Mucosa of descending colon (tissue), 3 donors: Measurements from ENCODE around the gene SPATA2. TPM values are rescaled to one million over a fixed set of nuclear protein-coding genes. Genes with fewer than 3 reads are reported as not detected.
"Not testable (repeated sequence)": the region's sequence is repeated elsewhere in the genome, so short reads cannot be mapped to it uniquely, and the experiment has no call there.

ENCODE experiments used
- ATAC-seq: fragments of 200-7000 bp; cut with Tn5 transposase; one replicate; pipeline ENCODE4 v1.9.1; 2020; ENCODE audit warnings: mild to moderate bottlenecking, moderate library complexity
- DNase-seq, 3 donors: peaks; one replicate each; pipeline ENCODE4 v3.0.0-alpha.2; 2020
- H3K36me3 ChIP-seq: fragments of 200-600 bp; one replicate; pipeline ENCODE4 v1.8.0; 2021; ENCODE audit warnings: low read depth, mild to moderate bottlenecking
- H3K4me1 ChIP-seq: fragments of 200-600 bp; one replicate; pipeline ENCODE4 v1.8.0; 2021; ENCODE audit warnings: low read depth, mild to moderate bottlenecking
- H3K4me3 ChIP-seq: fragments of 200-600 bp; one replicate; pipeline ENCODE4 v1.8.0; 2021; ENCODE audit warnings: mild to moderate bottlenecking
- H3K9me3 ChIP-seq: fragments of 200-600 bp; one replicate; pipeline ENCODE4 v1.8.0; 2021; ENCODE audit warnings: mild to moderate bottlenecking
- intact Hi-C, 2 donors: fragments of 100-400 bp; cut with DNase I in 1 of 2; cut with micrococcal nuclease in 1 of 2; formaldehyde crosslinking; loops; one replicate each; pipeline versions ENCODE4 v1.11.0 to v1.11.1; 2022; cut with DNase I, micrococcal nuclease
- long read RNA-seq, 2 donors: library from polyadenylated mRNA; unstranded; transcript quantifications; one replicate each; pipeline ENCODE4 v2.0.0, GENCODE V29; 2019 to 2021
- total RNA-seq, 3 donors: library from RNA; stranded (reverse); fragmentation: NEBNext Ultra II Directional in 2 of 3; extraction: Animal tissue kit (Norgen Biotek cat#: 25700) in 2 of 3; gene quantifications; one replicate each; pipeline versions ENCODE4 v1.2.1 to v1.2.4, GENCODE V29; 2021 to 2023
- TF ChIP-seq, protein P1 (sequence below): fragments of 200-600 bp; IDR thresholded peaks from one replicate; pipeline ENCODE4 v1.8.0; 2022; ENCODE audit warnings: antibody characterized with exemption, mild to moderate bottlenecking
- donor health status: DM: no; HTN: no; CAD: no; lungs with moderate emphysema.
- donor health status: DM: no; HTN: no; CAD: no.
- donor health status: DM: no; HTN: yes; CAD: no.

SPATA2 gene, protein sequence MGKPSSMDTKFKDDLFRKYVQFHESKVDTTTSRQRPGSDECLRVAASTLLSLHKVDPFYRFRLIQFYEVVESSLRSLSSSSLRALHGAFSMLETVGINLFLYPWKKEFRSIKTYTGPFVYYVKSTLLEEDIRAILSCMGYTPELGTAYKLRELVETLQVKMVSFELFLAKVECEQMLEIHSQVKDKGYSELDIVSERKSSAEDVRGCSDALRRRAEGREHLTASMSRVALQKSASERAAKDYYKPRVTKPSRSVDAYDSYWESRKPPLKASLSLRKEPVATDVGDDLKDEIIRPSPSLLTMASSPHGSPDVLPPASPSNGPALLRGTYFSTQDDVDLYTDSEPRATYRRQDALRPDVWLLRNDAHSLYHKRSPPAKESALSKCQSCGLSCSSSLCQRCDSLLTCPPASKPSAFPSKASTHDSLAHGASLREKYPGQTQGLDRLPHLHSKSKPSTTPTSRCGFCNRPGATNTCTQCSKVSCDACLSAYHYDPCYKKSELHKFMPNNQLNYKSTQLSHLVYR
- 10 to 100 TPM; 16.2 to 24.1 (median 20.2) TPM for total RNA-seq
- long read RNA-seq, donor 1, full-length matches to known transcripts: 28 of 34 reads
- long read RNA-seq, donor 1, partial matches to known transcripts: 0 of 34 reads
- long read RNA-seq, donor 1, other reads (novel, unspliced or antisense): 6 of 34 reads
- long read RNA-seq, donor 2, full-length matches to known transcripts: 9 of 11 reads
- long read RNA-seq, donor 2, partial matches to known transcripts: 0 of 11 reads
- long read RNA-seq, donor 2, other reads (novel, unspliced or antisense): 2 of 11 reads

- TF ChIP-seq, protein P1, sequence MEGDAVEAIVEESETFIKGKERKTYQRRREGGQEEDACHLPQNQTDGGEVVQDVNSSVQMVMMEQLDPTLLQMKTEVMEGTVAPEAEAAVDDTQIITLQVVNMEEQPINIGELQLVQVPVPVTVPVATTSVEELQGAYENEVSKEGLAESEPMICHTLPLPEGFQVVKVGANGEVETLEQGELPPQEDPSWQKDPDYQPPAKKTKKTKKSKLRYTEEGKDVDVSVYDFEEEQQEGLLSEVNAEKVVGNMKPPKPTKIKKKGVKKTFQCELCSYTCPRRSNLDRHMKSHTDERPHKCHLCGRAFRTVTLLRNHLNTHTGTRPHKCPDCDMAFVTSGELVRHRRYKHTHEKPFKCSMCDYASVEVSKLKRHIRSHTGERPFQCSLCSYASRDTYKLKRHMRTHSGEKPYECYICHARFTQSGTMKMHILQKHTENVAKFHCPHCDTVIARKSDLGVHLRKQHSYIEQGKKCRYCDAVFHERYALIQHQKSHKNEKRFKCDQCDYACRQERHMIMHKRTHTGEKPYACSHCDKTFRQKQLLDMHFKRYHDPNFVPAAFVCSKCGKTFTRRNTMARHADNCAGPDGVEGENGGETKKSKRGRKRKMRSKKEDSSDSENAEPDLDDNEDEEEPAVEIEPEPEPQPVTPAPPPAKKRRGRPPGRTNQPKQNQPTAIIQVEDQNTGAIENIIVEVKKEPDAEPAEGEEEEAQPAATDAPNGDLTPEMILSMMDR: no peak
- H3K36me3 ChIP-seq: no peaks in the 10 kb centered on the region
- H3K9me3 ChIP-seq: no peaks in the 10 kb centered on the region
- peaks cover 37% of the 10 kb centered on the region for H3K4me1 ChIP-seq
- peak; percentile 94 to 98 (median 97) for DNase-seq
- ATAC-seq: peak; percentile 82
- intact Hi-C loops: no loop called here
- peak within 1 kb of the TSS; percentile 100 for H3K4me3 ChIP-seq
These were observed at the start of gene SPATA2 for GRCh38 chr20:49915380-49916145. SPATA2 (minus strand) TSS chr20:49915529; CDS start chr20:49908490, 7,039 bp downstream.

GRCh38 chr20:49961413-49961812 lies 46.1 kb upstream of the SPATA2 start:
- ATAC-seq: no peak
- DNase-seq: no peak
- no peaks in the 10 kb centered on the region for H3K36me3 ChIP-seq
- intact Hi-C loops: no loop called here
- no peaks in the 10 kb centered on the region for H3K4me1 ChIP-seq
- TF ChIP-seq, protein P1: no peak
- no peaks in the 10 kb centered on the region for H3K9me3 ChIP-seq
- H3K4me3 ChIP-seq: no peak overlapping the region

DNA sequence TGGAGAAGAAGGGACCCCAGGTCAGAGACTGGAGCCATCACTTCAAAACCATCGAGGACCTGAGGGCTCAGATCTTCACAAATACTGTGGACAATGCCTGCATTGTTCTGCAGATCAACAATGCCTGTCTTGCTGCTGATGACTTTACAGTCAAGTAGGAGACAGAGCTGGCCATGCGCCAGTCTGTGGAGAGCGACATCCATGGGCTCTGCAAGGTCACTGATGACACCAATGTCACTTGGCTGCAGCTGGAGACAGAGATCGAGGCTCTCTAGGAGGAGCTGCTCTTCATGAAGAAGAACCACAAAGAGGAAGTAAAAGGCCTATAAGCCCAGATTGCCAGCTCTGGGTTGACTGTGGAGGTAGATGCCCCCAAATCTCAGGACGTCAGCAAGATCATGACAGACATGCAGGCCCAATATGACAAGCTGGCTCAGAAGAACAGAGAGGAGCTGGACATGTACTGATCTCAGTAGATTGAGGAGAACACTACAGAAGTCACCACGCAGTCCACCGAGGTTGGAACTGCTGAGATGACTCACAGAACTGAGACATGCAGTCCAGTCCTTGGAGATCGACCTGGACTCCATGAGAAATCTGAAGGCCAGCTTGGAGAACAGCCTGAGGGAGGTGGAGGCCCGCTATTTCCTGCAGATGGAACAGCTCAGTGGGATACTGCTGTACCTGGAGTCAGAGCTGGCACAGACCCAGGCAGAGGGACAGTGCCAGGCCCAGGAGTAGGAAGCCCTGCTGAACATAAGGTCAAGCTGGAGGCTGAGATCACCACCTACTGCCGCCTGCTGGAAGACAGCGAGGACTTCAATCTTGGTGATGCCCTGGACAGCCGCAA lies 42.0 kb upstream of the SPATA2 start:
- DNase-seq, H3K4me3 ChIP-seq, H3K36me3 ChIP-seq, H3K9me3 ChIP-seq, H3K4me1 ChIP-seq, intact Hi-C loops, ATAC-seq: not testable (repeated sequence)

GRCh38 chr20:49956689-49957088 lies 41.4 kb upstream of the SPATA2 start:
- ATAC-seq: no peak

GRCh38 chr20:49955830-49956396 lies 40.6 kb upstream of the SPATA2 start:
- intact Hi-C loops, H3K4me3 ChIP-seq, H3K36me3 ChIP-seq, H3K9me3 ChIP-seq, ATAC-seq, H3K4me1 ChIP-seq, DNase-seq: not testable (repeated sequence)

More at GRCh38 chr20:49956689-49957088, 41.4 kb upstream of the SPATA2 start:
- Histone ChIP-seq H3K36me3 (no peaks in the 10 kb centered on the region), H3K4me1 (no peaks in the 10 kb centered on the region), H3K9me3 (no peaks in the 10 kb centered on the region), H3K4me3 (no peak overlapping the region)
- no peak for DNase-seq
- TF ChIP-seq, protein P1: no peak
- intact Hi-C loops: no loop called here
